HG03103 (cell line): ENCODE data around the gene JAK1.
A peak's percentile ranks its signal among the peaks of the same experiment; 100 is the strongest.
"Not testable (repeated sequence)": the region's sequence is repeated elsewhere in the genome, so short reads cannot be mapped to it uniquely, and the experiment has no call there.

Experiments
- ATAC-seq: cut with Tn5 transposase; IDR thresholded peaks from one replicate; pipeline ENCODE4 v1.9.1; 2021; ENCODE audit warnings: low read depth; ENCODE audit not compliant: unreplicated experiment

The JAK1 gene

DNA sequence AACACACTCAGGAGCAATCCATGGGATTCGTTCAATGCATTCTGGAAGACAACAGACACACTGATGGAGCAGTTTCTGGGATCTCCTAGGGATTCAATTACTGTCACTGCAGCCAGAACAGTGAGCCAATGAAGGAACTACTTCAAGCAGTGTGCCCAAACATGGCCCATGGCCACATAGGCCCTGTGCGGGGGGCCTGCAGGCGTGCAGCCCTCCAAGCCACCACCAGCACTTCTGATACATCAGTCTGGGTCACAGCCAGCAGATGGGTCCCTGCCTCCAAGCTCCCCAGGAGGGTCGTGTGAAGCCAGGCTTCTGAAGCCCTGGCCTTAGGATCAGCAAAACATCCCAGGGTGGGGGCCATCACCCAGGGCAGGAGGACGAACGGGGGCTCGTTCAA, 122.2 kb downstream of the JAK1 start:
- no peak for ATAC-seq

DNA sequence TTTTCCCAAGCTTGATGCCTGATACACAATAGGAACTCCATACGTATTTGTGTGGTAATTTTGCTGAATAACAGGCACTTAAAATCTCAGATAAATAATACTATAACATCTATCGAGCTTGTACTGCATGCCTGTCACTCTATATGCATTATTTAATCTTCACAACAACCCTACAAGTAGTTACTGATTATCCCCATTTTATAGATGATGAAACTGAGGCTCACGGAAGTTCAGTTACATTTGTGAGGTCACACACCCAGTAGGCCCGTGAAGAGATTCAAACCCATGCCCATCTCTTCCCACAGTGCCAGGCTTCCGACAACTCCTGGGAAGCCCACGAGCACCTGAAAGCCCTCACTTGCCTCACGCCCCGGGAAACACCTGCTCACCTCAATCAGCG, 122.7 kb downstream of the JAK1 start:
- no peak for ATAC-seq

DNA sequence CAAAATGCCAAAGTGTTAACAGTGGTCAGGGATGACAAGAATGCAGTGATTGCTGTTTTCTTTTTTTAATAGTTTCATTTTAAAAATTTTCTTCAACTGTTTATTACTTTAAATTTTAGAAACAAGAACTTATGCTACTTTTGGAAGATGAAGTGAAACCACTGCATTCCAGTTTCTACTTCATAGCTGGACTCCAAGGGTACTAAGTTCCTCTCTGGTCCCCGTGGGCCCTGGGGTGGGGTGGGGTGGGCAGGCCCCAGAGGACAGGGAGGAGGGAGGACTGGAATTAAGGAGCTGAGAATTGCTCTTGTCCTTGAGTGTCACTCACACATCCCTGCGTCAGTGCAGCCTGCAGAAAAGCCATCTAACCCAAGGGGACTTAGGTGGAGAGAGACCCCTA, 124.1 kb downstream of the JAK1 start:
- ATAC-seq: no peak

DNA sequence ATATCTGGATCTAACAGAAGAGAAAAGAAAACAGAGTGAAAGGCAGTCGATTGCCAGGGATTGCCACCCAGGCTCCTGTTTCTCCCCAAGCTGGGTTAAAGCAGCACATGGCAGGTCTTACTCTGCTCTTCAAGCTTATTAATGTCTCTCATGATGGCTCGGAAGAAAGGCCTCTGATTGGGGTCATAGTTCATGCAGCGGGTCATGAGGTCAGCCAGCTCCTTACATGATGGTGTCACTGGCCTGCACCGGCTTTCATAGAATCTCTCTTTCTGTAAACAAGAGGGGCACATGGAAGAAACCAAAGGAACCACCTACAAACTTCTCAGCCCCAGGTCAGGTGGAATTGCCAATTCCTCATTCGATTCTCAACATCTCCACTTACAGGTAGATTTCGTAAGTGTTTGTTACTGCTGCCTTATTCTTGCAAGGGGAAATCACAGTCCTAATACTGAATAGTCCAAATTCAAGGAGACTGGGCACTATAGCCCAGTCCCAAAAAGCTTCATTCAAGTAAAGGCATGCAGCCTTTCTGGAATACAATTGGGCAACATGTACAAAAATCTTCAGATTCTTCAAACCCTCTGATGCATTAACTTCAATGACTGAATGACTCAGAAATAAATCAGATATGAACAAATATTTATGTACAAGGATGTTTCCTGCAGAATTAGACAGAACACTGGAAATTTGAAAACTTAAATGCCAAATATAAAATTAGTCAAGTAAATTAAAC, 124.9 kb downstream of the JAK1 start:
- no peak for ATAC-seq

DNA sequence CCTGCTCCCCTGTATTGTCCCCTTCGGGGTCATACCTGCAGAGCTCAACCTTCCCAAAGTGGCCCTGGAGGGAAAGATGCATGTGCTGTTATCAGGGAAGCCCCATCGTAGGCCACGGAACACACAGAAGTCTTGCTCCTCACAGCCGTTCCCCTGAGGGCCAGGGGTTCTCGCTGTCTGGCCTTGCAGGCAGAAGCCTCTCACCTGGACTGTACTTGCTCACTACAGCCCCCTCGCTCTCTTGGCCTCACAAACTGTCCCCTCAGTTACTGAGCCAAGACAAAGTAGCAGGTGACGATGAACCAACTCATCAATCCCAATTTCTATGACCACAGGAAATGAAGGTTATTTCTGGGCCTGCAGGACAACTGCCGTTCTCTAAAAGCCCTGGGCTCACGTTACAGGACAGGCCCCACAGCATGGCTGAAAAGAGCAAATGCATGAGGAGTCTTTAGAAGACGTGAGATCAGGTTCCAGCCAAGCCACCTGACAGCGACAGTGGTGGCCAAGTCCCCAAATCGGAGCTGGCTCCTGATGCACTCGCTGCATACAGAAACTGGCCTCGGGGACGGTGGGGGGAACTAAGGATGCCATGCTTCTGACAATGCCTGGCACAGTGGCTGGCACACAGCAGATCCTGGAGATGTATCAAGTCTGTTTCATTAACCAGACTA, 126.5 kb downstream of the JAK1 start:
- ATAC-seq: no peak

DNA sequence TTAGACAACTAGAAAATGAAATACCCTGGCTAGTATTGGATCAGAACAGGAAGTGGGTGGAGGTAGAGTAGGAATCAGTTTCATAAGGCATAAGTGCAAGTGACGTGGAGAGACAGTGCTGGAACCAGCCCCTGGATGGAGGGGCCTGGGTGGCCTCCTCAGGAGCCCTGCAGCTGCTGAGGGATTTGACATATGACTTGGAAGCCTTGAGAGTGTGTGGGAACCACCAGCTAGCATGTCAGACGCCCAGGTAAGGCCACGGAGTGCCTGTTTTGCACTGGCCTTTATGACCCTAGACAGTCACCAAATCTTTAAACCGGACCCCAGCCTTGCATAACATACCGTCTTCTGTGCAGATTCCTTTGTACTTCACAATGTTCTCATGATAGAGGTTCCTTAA, 127.1 kb downstream of the JAK1 start:
- no peak for ATAC-seq

DNA sequence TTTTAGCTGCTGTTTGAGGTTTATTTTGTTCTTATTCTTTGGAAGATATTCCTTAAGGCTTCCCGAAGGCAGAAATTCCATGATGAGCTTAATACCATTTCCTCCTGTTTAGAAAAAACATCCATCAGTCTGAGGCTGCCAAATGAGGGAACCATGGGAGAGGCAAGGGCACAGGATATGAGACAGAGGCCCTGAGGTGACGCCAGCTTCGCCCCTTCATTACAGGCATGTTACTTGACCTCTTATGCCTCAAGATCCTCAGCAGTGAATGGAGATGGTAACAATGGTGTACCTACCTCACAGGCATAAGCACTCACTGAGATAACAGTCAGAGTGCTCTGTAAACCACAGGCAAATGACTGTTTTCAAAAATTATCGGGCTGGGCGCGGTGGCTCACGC, 127.9 kb downstream of the JAK1 start:
- no peak for ATAC-seq

DNA sequence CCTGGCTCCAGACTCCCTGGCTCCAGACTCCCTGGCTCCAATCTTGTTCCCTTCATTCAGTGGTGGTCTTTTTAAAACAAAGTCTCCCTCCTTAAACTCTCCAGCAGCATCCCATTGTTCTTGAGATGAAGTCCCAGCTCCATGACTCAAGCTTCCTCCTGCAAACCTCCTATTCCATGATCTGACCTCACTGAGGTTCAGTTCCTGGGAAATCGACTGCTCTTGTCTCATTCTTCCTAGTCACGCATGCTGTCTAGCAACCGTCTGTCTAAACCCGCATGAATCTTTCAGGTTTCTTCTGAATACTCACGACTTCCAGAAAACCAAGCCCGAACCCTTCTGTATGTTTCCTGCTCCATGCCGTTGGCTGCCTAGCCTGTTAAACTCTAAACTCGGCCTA, 129.5 kb downstream of the JAK1 start:
- ATAC-seq: no peak

DNA sequence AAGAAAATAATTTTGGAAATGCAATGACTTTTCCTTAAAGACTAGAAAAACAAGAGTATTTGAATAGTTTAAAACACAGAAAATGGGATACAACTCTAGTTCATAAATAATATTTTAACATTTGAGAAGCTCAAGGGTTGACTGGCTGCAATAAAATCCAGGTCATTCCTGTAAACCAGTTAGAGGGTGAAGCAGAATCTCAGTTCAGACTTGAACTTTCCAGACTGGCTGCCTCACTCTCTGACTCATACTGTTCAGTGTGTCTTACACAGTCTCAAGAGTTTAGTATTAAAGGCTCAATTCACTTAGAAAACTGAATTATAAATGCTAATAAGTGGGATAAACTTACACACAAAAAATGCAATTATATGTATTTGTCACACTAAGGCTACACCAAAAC, 131.6 kb downstream of the JAK1 start:
- ATAC-seq: no peak

DNA sequence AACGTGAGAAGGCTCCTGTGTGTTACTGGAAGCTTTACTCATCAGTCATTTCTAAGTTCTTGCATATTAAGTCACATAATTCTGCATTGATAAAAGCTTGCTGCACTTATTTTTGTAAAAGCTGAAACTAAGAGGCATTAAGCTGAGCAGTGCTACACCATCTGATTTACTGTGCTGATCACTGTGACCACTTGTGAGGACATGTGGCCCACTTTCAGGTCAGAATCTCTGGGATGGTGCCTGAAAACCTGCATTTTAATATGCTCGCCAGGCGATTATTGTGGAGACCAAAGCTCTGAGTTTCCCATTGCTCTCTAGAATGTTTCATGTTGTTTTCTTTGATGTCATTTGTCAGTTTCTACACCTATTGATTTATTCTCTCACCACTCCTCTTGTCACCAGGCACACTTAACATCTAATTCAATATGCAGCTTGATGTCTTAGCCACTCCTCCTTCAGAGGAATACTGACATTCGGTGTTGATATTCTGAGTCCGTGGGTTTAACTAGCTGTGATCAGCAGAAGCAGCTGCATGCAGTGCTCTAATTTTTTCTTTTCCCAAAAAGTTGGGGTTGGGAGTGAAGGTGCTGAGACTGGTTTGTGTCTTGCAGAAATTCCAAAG, 136.2 kb downstream of the JAK1 start:
- ATAC-seq: no peak

DNA sequence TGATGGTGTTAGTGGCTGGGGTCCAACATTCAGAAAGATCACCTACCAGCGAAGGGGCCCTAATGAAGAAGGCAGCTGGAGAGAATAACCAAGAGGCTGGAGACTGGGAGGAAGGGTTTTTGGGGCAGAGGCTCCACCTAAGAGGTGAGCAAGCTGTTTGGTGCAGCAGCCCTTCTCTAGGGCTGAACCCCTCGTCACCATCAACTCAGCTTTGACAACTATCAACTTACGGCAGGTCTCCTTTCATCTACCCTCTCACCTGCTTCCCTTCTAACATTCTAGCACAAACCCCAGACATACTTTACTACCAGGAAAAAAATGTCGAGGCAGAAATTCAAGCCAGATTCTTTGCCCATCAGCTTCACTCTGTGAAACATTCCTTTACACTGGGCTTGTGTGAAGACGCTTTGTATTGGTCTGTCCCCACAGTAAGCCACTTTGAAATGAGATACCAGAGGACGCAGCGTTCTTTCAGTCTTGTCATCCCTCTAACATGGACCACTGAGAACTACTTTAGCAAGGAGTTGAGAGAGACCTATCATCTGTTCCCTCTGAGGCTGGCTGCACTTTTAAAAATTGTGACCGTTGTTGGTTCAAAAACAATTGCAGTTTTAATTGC, 136.8 kb downstream of the JAK1 start:
- no peak for ATAC-seq

DNA sequence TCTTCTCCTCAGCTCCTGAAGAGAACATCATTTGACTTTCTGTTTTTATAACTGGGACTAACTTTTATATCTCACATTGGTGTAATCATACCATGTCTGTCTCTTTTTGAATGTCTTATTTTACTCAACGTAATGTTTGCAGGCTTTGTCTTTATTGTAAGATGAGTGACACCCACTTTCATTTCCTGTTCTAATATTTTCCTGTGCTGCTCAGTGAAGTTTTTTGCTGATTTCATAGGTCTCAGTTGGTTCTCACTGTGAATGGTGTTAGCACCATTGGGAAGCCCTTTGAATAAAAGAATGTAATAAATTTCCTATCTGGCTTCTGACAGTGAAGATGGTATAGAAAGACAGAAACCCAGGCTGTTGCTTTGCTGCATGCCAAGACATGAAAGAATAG, 137.5 kb downstream of the JAK1 start:
- ATAC-seq: no peak

DNA sequence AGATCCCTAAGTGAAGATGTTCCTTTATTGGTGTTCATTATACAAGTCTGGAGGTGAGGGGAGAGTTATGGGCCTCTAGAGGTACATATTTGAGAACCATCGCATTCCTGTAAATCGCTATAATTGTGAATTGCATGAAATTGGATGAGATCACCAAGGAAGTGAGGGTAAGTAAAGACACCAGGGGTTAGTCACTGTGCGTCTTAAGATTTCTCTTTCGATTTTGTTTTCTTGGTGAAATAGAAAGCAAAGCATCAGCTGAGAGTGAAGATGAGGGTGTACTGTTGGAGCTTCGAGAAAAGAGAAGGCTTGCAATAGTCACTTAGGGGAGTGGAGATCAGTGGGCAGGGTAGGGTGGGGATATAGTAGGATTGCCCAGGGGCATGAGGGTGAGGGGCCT, 139.4 kb downstream of the JAK1 start:
- no peak for ATAC-seq

DNA sequence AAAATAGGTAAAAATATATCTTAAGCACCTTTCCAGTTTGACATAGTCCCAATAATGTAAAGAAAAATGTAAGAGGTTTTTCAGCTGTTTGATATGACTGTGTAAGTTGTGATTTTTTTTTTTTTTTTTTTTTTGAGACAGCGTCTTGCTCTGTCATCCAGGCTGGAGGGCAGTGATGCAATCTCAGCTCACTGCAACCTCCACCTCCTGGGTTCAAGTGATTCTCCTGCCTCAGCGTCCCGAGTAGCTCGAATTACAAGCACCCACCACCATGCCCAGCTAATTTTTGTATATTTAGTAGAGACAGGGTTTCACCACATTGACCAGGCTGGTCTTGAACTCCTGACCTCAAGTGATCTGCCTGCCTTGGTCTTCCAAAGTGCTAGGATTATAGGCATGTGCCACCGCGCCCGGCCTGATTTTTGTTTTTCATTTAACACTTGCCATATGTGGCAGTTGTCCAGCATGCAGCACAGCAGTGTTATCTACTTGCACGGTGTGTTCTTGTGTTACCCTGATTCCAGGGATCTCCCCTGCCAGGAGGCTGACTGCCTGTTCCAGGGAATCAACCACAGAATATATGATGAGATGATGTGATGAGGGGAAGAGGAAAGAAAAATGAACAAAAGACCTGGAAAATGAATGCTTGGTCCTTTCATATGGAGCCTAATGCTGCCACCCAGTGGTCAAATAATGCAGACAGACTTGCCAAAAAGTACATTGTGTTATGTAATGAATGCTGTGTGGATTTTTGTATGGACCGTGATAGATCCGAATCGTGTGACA, 142.5 kb downstream of the JAK1 start:
- peak; percentile 70 for ATAC-seq

DNA sequence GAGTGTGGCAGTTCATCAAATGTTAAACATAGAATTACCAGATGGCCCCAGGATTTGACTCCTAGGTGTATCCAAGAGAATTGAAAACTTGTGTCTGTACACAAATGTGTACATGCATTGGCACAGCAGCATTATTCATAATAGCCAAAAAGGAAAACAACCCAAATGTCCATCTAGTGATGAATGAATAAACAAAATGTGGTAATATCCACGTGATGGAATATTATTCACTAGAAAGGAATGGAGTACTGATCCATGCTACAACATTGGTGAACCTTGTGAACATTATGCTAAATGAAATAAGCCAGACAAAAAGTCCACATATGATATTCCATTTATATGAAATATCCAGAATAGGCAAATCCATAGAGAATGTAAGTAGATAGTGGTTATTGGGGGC, 143.7 kb downstream of the JAK1 start:
- no peak for ATAC-seq

DNA sequence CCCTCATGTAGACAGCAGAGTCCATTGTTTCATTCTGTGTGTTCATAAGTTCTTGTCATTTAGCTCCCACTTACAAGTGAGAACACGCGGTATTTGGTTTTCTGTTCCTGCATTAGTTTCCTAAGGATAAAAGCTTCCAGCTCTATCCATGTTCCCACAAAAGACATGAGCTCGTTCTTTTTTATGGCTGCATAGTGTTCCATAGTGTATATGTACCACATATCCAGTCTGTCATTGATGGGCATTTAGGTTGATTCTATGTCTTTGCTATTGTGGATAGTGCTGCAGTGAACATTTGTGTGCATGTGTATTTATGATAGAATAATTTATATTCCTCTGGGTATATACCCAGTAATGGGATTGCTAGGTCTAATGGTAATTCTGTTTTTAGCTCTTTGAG, 145.8 kb downstream of the JAK1 start:
- ATAC-seq: not testable (repeated sequence)

DNA sequence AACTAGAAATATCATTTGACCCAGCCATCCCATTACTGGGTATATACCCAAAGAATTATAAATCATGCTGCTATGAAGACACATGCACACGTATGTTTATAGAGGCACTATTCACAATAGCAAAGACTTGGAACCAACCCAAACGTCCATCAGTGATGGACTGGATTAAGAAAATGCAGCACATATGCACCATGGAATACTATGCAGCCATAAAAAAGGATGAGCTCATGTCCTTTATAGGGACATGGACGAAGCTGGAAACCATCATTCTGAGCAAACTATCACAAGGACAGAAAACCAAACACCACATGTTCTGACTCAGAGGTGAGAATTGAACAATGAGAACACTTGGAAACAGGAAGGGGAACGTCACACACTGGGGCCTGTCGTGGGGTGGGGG, 149.0 kb downstream of the JAK1 start:
- not testable (repeated sequence) for ATAC-seq

DNA sequence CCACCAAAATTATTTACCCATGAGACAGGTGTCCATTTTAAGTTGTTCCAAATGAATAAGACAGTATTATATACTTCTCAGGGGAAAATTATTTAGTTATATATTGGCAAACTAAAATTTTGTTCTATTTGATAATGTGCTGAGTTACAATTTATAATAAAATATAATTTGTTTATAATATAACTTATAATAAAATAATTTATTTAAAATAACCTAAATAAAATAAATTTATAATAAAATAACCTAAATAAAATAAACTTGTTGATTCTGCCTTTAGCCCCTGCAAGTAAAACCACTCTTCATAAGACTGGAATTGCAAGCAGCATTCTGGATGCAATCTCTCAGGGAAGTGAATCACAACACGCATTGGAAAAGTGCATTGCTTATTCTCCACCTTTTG, 151.9 kb downstream of the JAK1 start:
- ATAC-seq: no peak

DNA sequence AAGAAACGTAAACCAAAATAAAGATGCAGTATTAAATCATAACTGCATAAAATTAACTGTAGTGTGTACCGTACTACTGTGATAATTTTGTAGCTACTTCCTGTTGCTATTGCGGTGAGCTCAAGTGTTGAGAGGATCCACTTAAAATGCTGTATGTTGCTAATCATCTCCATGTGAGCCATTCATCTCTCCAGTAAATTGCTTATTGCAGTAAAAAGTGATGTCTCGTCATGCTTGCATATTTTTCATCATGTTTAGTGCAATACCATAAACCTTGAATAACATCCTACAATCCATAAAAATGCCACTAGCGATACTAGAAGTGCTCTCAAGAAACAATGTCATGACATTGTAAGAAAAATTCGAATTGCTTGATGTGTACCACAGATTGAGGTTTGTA, 155.2 kb downstream of the JAK1 start:
- no peak for ATAC-seq

DNA sequence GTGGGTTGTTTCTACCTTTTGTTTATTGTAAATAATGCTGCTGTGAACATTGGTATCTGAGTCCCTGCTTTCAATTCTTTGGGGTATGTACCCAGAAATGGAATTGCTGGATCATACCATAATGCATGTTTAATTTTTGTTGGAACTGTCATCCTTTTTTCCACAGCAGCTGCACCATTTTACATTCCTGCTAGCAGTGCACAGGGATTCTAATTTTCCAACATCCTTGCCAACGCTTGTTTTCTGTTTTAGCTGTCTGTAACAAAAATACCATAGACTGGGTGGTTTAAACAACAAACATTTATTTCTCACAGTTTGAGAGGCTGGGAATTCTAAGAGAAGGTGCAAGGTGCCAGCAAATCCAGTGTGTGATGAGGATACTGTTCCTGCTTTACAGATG, 156.3 kb downstream of the JAK1 start:
- ATAC-seq: no peak

DNA sequence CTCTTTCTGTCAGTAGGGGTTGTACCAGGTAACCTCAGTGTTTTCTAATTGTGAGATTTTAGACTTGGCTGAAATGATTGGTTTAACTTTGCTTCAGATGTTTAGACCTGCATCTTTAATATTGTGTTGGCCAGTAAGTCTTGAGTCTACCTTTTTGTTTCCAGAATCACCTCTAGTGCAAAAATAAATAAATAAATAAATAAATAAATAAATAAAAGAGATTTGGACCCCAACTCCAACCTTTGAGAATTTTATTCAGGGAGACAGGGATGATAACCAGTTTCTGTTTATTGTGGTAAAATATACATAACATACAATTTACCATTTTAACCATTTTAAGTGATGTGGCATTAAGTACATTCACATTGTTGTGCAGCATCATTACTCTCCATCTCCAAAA, 157.0 kb downstream of the JAK1 start:
- ATAC-seq: no peak
